SK-N-SH (cell line): ENCODE measurements around the gene IQCN.

Experiments
- ELF1 ChIP-seq: IDR thresholded peaks from 2 replicates; pipeline ENCODE4 v1.4.0; 2012
- FOXM1 ChIP-seq: IDR thresholded peaks from 2 replicates; pipeline ENCODE4 v1.4.0; 2012; ENCODE audit warnings: low read depth, mild to moderate bottlenecking
- JUND ChIP-seq: IDR thresholded peaks from 2 replicates; pipeline ENCODE4 v1.4.0; 2012
- MEF2A ChIP-seq: IDR thresholded peaks from 2 replicates; pipeline ENCODE4 v1.4.0; 2012; ENCODE audit warnings: low read depth, borderline replicate concordance
- MXI1 ChIP-seq: IDR thresholded peaks from 2 replicates; pipeline ENCODE4 v1.6.1; 2012; ENCODE audit warnings: mild to moderate bottlenecking, low read depth, low read length, improper control_type of control experiment
- POLR2AphosphoS5 ChIP-seq: IDR thresholded peaks from 2 replicates; pipeline ENCODE4 v1.6.1; 2012; ENCODE audit warnings: low read depth, low read length
- SIN3A ChIP-seq: IDR thresholded peaks from 2 replicates; pipeline ENCODE4 v1.6.1; 2012; ENCODE audit warnings: low read depth, mild to moderate bottlenecking, low read length, moderate library complexity, borderline replicate concordance
- TCF12 ChIP-seq: IDR thresholded peaks from 2 replicates; pipeline ENCODE4 v1.4.0; 2012
- TEAD4 ChIP-seq: IDR thresholded peaks from 2 replicates; pipeline ENCODE4 v1.4.0; 2012; ENCODE audit warnings: mild to moderate bottlenecking, borderline replicate concordance; ENCODE audit not compliant: insufficient read depth
- YY1 ChIP-seq: IDR thresholded peaks from 2 replicates; pipeline ENCODE4 v1.4.0; 2012; ENCODE audit warnings: low read depth, mild to moderate bottlenecking
- TF ChIP-seq, protein P1 (sequence below): fragments of 200-600 bp; sonication (generic); IDR thresholded peaks from 2 replicates; pipeline ENCODE4 v1.6.1; 2017; ENCODE audit warnings: antibody characterized with exemption, mild to moderate bottlenecking, moderate library complexity
- TF ChIP-seq, protein P2 (sequence below): IDR thresholded peaks from 2 replicates; pipeline ENCODE4 v1.4.0; 2012; ENCODE audit warnings: low read depth, borderline replicate concordance
- TF ChIP-seq, protein P3 (sequence below): IDR thresholded peaks from 2 replicates; pipeline ENCODE4 v1.4.0; 2012; ENCODE audit warnings: low read depth

DNA sequence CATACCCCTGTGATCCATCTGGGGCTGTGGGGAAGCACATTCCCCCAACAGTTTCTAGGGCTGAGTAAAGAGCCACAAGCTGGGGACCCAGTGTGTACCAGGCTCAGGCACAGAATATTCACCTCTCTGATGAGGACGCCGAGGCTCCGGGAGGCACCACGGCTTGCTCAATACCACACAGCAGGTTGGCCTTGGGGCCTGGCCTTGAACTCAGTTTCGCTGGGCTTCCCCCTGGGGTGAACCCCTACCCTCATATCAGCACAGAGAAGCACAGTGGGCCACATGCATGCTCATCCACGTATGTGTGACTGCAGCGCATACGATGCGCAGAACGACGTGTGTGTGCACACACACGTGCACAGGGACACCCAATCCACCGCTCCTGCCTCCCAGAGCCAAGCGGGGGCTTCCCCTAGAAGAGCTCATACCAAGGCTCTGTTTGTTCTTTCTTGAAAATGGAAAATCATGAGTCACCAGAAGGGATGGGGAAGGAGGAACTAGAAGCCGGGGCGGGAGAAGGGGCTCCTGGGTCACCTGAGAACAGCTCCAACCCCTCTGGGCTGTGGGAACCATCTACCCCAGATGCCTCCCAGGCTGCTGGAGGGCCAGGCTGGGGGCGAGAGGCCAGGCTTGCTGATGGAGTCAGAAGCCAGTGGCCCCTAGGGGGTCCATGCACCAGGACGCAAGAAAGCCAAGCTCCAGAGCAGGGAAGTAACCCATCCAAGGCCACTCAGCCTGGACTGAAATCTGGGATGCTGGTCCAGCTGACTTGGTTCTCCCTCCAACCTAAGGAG lies 43.1 kb downstream of the IQCN start:
- TF ChIP-seq, protein P1, sequence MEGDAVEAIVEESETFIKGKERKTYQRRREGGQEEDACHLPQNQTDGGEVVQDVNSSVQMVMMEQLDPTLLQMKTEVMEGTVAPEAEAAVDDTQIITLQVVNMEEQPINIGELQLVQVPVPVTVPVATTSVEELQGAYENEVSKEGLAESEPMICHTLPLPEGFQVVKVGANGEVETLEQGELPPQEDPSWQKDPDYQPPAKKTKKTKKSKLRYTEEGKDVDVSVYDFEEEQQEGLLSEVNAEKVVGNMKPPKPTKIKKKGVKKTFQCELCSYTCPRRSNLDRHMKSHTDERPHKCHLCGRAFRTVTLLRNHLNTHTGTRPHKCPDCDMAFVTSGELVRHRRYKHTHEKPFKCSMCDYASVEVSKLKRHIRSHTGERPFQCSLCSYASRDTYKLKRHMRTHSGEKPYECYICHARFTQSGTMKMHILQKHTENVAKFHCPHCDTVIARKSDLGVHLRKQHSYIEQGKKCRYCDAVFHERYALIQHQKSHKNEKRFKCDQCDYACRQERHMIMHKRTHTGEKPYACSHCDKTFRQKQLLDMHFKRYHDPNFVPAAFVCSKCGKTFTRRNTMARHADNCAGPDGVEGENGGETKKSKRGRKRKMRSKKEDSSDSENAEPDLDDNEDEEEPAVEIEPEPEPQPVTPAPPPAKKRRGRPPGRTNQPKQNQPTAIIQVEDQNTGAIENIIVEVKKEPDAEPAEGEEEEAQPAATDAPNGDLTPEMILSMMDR: no peak
- TF ChIP-seq JUND (no peak), POLR2AphosphoS5 (no peak), TEAD4 (no peak), FOXM1 (no peak), SIN3A (no peak), YY1 (no peak), TCF12 (no peak), ELF1 (no peak), MEF2A (no peak), MXI1 (no peak)
- TF ChIP-seq, protein P2, sequence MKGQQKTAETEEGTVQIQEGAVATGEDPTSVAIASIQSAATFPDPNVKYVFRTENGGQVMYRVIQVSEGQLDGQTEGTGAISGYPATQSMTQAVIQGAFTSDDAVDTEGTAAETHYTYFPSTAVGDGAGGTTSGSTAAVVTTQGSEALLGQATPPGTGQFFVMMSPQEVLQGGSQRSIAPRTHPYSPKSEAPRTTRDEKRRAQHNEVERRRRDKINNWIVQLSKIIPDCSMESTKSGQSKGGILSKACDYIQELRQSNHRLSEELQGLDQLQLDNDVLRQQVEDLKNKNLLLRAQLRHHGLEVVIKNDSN: no peak
- TF ChIP-seq, protein P3, sequence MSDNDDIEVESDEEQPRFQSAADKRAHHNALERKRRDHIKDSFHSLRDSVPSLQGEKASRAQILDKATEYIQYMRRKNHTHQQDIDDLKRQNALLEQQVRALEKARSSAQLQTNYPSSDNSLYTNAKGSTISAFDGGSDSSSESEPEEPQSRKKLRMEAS: no peak
